Measurements from ENCODE around the gene RABGGTB. TPM values are rescaled to one million over a fixed set of nuclear protein-coding genes. Genes with fewer than 3 reads are reported as not detected.
"Not testable (repeated sequence)": the region's sequence is repeated elsewhere in the genome, so short reads cannot be mapped to it uniquely, and the experiment has no call there.

RABGGTB gene
- total RNA-seq, 1 experiment from 2014 or later = 162 TPM

DNA sequence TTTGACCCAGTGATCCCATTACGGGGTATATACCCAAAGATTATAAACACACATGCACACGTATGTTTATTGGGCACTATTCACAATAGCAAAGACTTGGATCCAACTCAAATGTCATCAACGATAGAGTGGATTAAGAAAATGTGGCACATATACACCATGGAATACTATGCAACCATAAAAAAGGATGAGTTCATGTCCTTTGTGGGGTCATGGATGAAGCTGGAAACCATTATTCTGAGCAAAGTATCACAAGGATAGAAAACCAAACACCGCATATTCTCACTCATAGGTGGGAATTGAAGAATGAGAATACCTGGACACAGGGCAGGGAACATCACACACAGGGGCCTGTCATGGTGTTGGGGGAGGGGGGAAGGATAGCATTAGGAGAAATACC lies 2.1 kb upstream of the RABGGTB start:
- H3K27ac ChIP-seq (ENCODE audit: insufficient read length, low read depth, low read length); H4K91ac ChIP-seq (ENCODE audit: insufficient read length, low read depth, low read length); H4K8ac ChIP-seq (replicated peaks; ENCODE audit: insufficient read length, low read depth, low read length); H3K27me3 ChIP-seq (ENCODE audit: insufficient read depth, low read length); H2AK5ac ChIP-seq (ENCODE audit: insufficient read length, low read length); H3K56ac ChIP-seq (ENCODE audit: insufficient read length, low read depth, low read length); H3K14ac ChIP-seq (ENCODE audit: insufficient read depth, low read length); H3K9me3 Mint-ChIP-seq; H3K27ac Mint-ChIP-seq; H4K5ac ChIP-seq (ENCODE audit: insufficient read length, low read depth, low read length); H2BK15ac ChIP-seq (ENCODE audit: low read depth, low read length); H2BK12ac ChIP-seq (ENCODE audit: insufficient read length, low read depth, low read length); H2BK20ac ChIP-seq (ENCODE audit: low read depth, low read length, poor library complexity, severe bottlenecking); DNase-seq; H2AFZ ChIP-seq (ENCODE audit: low read length); H3K18ac ChIP-seq (ENCODE audit: insufficient read length, low read depth, low read length); H3K4me2 ChIP-seq (ENCODE audit: insufficient read depth, insufficient read length, low read length); H3K4ac ChIP-seq (ENCODE audit: low read depth, low read length); H3K79me1 ChIP-seq (ENCODE audit: insufficient read depth, low read depth, low read length, poor library complexity, severe bottlenecking); H3K4me1 ChIP-seq (ENCODE audit: insufficient read depth, low read length); H3K9me3 ChIP-seq (ENCODE audit: control insufficient read depth, low read depth, low read length); H2BK5ac ChIP-seq (ENCODE audit: insufficient read length, low read length); H3T11ph ChIP-seq (ENCODE audit: low read length); H3K4me3 Mint-ChIP-seq; H3K9ac ChIP-seq (ENCODE audit: extremely low read depth, insufficient read length, low read length); H2BK120ac ChIP-seq (ENCODE audit: low read depth, low read length, poor library complexity, severe bottlenecking); H4K20me1 ChIP-seq (ENCODE audit: control insufficient read depth, insufficient read depth, insufficient read length); H3K23ac ChIP-seq (ENCODE audit: insufficient read length, low read depth, low read length): not testable (repeated sequence)
- Mint-ChIP-seq H3K27me3 (ENCODE audit: low read depth) (peaks cover 21% of the 10 kb centered on the region), H3K4me1 (peaks cover 10 to 19% of the 10 kb centered on the region in 2 experiments), H3K36me3 (ENCODE audit: insufficient read depth in 1 of 3, low read depth in 3 of 3) (peaks cover 24 to 29% (median 26%) of the 10 kb centered on the region in 3 experiments)
- no CpG with 5 or more reads among the region's 4 CpGs for WGBS (ENCODE audit: extremely low coverage, insufficient read length, low lambda C conversion rate)
- H3K79me2 ChIP-seq (ENCODE audit: insufficient read depth, low read length) = peaks cover 24% of the 10 kb centered on the region; the same call in 1 of the 2 replicates
- H3K23me2 ChIP-seq (ENCODE audit: insufficient read length, low read depth, low read length, poor library complexity, severe bottlenecking) = peaks cover 10% of the 10 kb centered on the region
